ENCODE data around the gene RIMKLA.

- TF ChIP-seq CTCF (IDR thresholded peaks at IDR 0.05; ENCODE audit: low read depth, low read length, poor library complexity, severe bottlenecking) (no peak), EZH2phosphoT487 (IDR thresholded peaks at IDR 0.05; ENCODE audit: borderline replicate concordance, low read length) (no peak)
Measured at GRCh38 chr1:42333662-42334239, 46.8 kb upstream of the RIMKLA start.
